Adrenal gland (tissue), 5 donors: ENCODE results near the gene DDX51.

Source experiments
- CTCF ChIP-seq, 6 experiments: fragments of 450-650 bp in 4 of 6; fragments of 200-600 bp in 2 of 6; sonication (generic) in 1 of 6; IDR thresholded peaks; 1 replicate in 5 of 6; 2 replicates in 1 of 6; pipeline versions ENCODE4 v1.5.1 to v1.8.0; 2016 to 2021; ENCODE audit warnings: antibody characterized with exemption in 6 of 6, mild to moderate bottlenecking in 2 of 6, moderate library complexity in 1 of 6
- POLR2A ChIP-seq, 2 donors: fragments of 450-650 bp; IDR thresholded peaks; one replicate each; pipeline ENCODE4 v1.6.1; 2017; ENCODE audit warnings: antibody characterized with exemption in 2 of 2, mild to moderate bottlenecking in 2 of 2, moderate library complexity in 1 of 2
- donor health status: DM: no; HTN: no; CAD: no.

- TF ChIP-seq CTCF (IDR thresholded peaks at IDR 0.05) (no peak), POLR2A (IDR thresholded peaks at IDR 0.05) (no peak)
Measured at GRCh38 chr12:132186208-132186856, 42.2 kb upstream of the DDX51 start.
